Body of pancreas (tissue), 4 donors: ENCODE measurements around the gene TTLL1. TPM values are rescaled to one million over a fixed set of nuclear protein-coding genes. Genes with fewer than 3 reads are reported as not detected.
"Not testable (repeated sequence)": the region's sequence is repeated elsewhere in the genome, so short reads cannot be mapped to it uniquely, and the experiment has no call there.

Source experiments
- ATAC-seq: fragments of 150-250 bp; one replicate; pipeline ENCODE4 v1.9.1; 2016
- DNase-seq, 4 donors: peaks; one replicate each; pipeline ENCODE4 v3.0.0-alpha.2; 2019
- H3K27ac ChIP-seq, 4 donors: fragments of 200-600 bp; sonication (generic); 1 replicate in 3 of 4; 2 replicates in 1 of 4; pipeline versions ENCODE4 v1.5.1 to v1.6.1; 2016 to 2019; ENCODE audit warnings: mild to moderate bottlenecking in 1 of 4, mixed read lengths in 1 of 4, moderate library complexity in 1 of 4
- H3K27me3 ChIP-seq, 2 donors: fragments of 200-600 bp; sonication (generic); one replicate each; pipeline ENCODE4 v1.6.0; 2016; ENCODE audit warnings: mild to moderate bottlenecking in 1 of 2
- H3K36me3 ChIP-seq, 2 donors: fragments of 200-600 bp; sonication (generic); replicated peaks in 1 of 2; 2 replicates each; pipeline ENCODE4 v1.5.1; 2016; ENCODE audit warnings: low read depth in 2 of 2; ENCODE audit not compliant: insufficient read depth in 1 of 2
- H3K4me1 ChIP-seq: fragments of 200-600 bp; sonication (generic); one replicate; pipeline ENCODE4 v1.6.0; 2016
- H3K4me3 ChIP-seq, 2 donors: fragments of 200-600 bp; sonication (generic); 1 replicate in 1 of 2; 2 replicates in 1 of 2; pipeline ENCODE4 v1.5.1; 2016 to 2019
- H3K9me3 ChIP-seq, 3 donors: fragments of 200-600 bp; sonication (generic); 1 replicate in 2 of 3; 2 replicates in 1 of 3; pipeline ENCODE4 v1.5.1; 2016
- CTCF ChIP-seq, 7 experiments: fragments of 450-650 bp in 4 of 7; fragments of 200-600 bp in 3 of 7; sonication (generic) in 3 of 7; IDR thresholded peaks; one replicate each; pipeline ENCODE4 v1.5.1; 2016 to 2019; ENCODE audit warnings: antibody characterized with exemption in 7 of 7
- POLR2A ChIP-seq, 3 donors: fragments of 450-650 bp; IDR thresholded peaks; one replicate each; pipeline ENCODE4 v1.6.1; 2016; ENCODE audit warnings: antibody characterized with exemption in 3 of 3, mild to moderate bottlenecking in 2 of 3
- WGBS, 2 donors: methylation state at CpG; one replicate each; pipeline ENCODE4 v1.1.5; 2017; 5-methylcytosine and 5-hydroxymethylcytosine counted together
- intact Hi-C: fragments of 100-400 bp; cut with DNase I; formaldehyde crosslinking; loops from one replicate; pipeline ENCODE4 v1.15.1; 2023
- total RNA-seq, 2 donors: library from RNA; depleted of rRNA; stranded (reverse); fragments of >200 nt; gene quantifications; one replicate each; pipeline ENCODE4 v1.1.0, GENCODE V29; 2016

TTLL1 gene
- total RNA-seq, 2 donors from 2014 or later = 2.0 to 7.0 TPM

- Histone ChIP-seq H3K27ac (no peak overlapping the region), H3K4me1 (peaks cover 8% of the 10 kb centered on the region), H3K4me3 (no peak overlapping the region), H3K9me3 (no peaks in the 10 kb centered on the region), H3K36me3 (no peaks in the 10 kb centered on the region), H3K27me3 (no peaks in the 10 kb centered on the region)
- 59 to 96% methylated on average over 3 of the region's 3 CpGs for WGBS, 2 donors
- intact Hi-C loops = no loop called here
- DNase-seq = no peak
- no peak for TF ChIP-seq POLR2A (IDR thresholded peaks at IDR 0.05)
- no peak for ATAC-seq
Measured at GRCh38 chr22:43031617-43032016, 57.6 kb downstream of the TTLL1 start.

- H3K4me1 ChIP-seq = peaks cover 22% of the 10 kb centered on the region
- no peak overlapping the region for H3K4me3 ChIP-seq
- intact Hi-C loops = no loop called here
- no peak for ATAC-seq
- no peaks in the 10 kb centered on the region for H3K9me3 ChIP-seq
- no peak for TF ChIP-seq CTCF (IDR thresholded peaks at IDR 0.05)
- no peak for TF ChIP-seq POLR2A (IDR thresholded peaks at IDR 0.05)
- H3K27ac ChIP-seq = peak overlapping the region in 1 of 4 donors; percentile 35
- 52 to 81% methylated on average over 6 of the region's 6 CpGs for WGBS, 2 donors
- no peaks in the 10 kb centered on the region for H3K27me3 ChIP-seq
- DNase-seq = peak in 1 of 4 donors; percentile 39
- H3K36me3 ChIP-seq = no peaks in the 10 kb centered on the region
Measured at GRCh38 chr22:43018615-43019014, 70.6 kb downstream of the TTLL1 start.

GRCh38 chr22:43017525-43018460, 71.4 kb downstream of the TTLL1 start:
- TF ChIP-seq POLR2A (IDR thresholded peaks at IDR 0.05) = no peak
- TF ChIP-seq CTCF (IDR thresholded peaks at IDR 0.05) = no peak
- intact Hi-C loops = no loop called here
- DNase-seq = no peak
- H3K4me1 ChIP-seq = peaks cover 30% of the 10 kb centered on the region
- no peak for ATAC-seq
- H3K27ac ChIP-seq = peak overlapping the region in 2 of 4 donors; percentile 10 to 29
- H3K36me3 ChIP-seq = no peaks in the 10 kb centered on the region
- no peaks in the 10 kb centered on the region for H3K27me3 ChIP-seq
- no peaks in the 10 kb centered on the region for H3K9me3 ChIP-seq
- H3K4me3 ChIP-seq = no peak overlapping the region
- 73 to 74% methylated on average over 8 to 10 of the region's 10 CpGs for WGBS, 2 donors

- WGBS, 2 donors = 65 to 67% methylated on average over 5 of the region's 5 CpGs
- Histone ChIP-seq H3K4me1 (peaks cover 46% of the 10 kb centered on the region), H3K27ac (peak overlapping the region in 1 of 4 donors; percentile 87)
- H3K36me3 ChIP-seq, H3K9me3 ChIP-seq, H3K4me3 ChIP-seq, DNase-seq, intact Hi-C loops, ATAC-seq, H3K27me3 ChIP-seq: not testable (repeated sequence)
Measured at GRCh38 chr22:43016150-43016549, 73.0 kb downstream of the TTLL1 start.

GRCh38 chr22:43015677-43016042, 73.5 kb downstream of the TTLL1 start:
- WGBS, 2 donors = 9% methylated on average over 5 of the region's 5 CpGs
- intact Hi-C loops = no loop called here
- Histone ChIP-seq H3K4me3 (peak overlapping the region in 1 of 2 donors; percentile 15), H3K27ac (peak overlapping the region in 3 of 4 donors; percentile 84 to 92 (median 87)), H3K36me3 (no peaks in the 10 kb centered on the region), H3K27me3 (no peaks in the 10 kb centered on the region), H3K9me3 (no peaks in the 10 kb centered on the region), H3K4me1 (peaks cover 51% of the 10 kb centered on the region)
- no peak for DNase-seq
- ATAC-seq = peak; percentile 1
- TF ChIP-seq POLR2A (IDR thresholded peaks at IDR 0.05) (no peak), CTCF (IDR thresholded peaks at IDR 0.05) (no peak)
